HCT116 (cell line): Measurements from ENCODE around the gene VPS37D. TPM values are rescaled to one million over a fixed set of nuclear protein-coding genes. Genes with fewer than 3 reads are reported as not detected.

Experiments
- ATAC-seq: fragments of 200-7000 bp; cut with Tn5 transposase; 2 replicates; pipeline ENCODE4 v1.9.1; 2020; ENCODE audit warnings: mild to moderate bottlenecking, moderate library complexity
- BruUV-seq: library from RNA; stranded (reverse); fragments of 400-500 nt; replicated peaks from 2 replicates; lab custom pipeline; 2021; lab: Mats Ljungman, UMichigan
- CTCF ChIA-PET: fragments of 300-600 bp; sonication (Branson Sonifier 250); formaldehyde crosslinking; loops from one replicate; lab custom pipeline; 2021; ENCODE audit warnings: antibody characterized with exemption; lab: Charles Lee
- POLR2A ChIA-PET: fragments of 300-600, 350-600 bp; sonication (Branson Sonifier 250); formaldehyde crosslinking; loops from one replicate; lab custom pipeline; 2021; ENCODE audit warnings: antibody characterized with exemption; lab: Charles Lee
- RAD21 ChIA-PET, 2 experiments: fragments of 300-600 bp; sonication (Branson Sonifier 250); formaldehyde crosslinking; loops; one replicate each; lab custom pipeline; 2023; ENCODE audit warnings: low total read pairs in 2 of 2; ENCODE audit not compliant: uncharacterized antibody in 2 of 2, unreplicated experiment in 2 of 2, low non-redundant PET in 1 of 2; lab: Charles Lee
- DNase-seq: peaks from one replicate; pipeline ENCODE4 v3.0.0-alpha.2; 2010; ENCODE audit warnings: low read depth, low spot score
- H2AFZ ChIP-seq: fragments of 200-600 bp; shearing (Covaris generic), sonication (generic); 2 replicates; pipeline ENCODE4 v1.6.1; 2017; ENCODE audit warnings: low read depth, mixed run types, mixed read lengths, antibody characterized with exemption, low read length; ENCODE audit not compliant: poor library complexity, severe bottlenecking
- H3K27ac ChIP-seq: 2 replicates; pipeline ENCODE4 v1.5.1; 2012; ENCODE audit warnings: low read depth, low read length
- H3K27me3 ChIP-seq: fragments of 200-600 bp; sonication (generic); 2 replicates; pipeline ENCODE4 v1.6.1; 2016; ENCODE audit warnings: mixed run types, low read length, mixed read lengths; ENCODE audit not compliant: insufficient read depth
- H3K36me3 ChIP-seq, 2 experiments: fragments of 200-500 bp in 1 of 2; fragments of 200-600 bp in 1 of 2; sonication (Bioruptor generic) in 1 of 2; sonication (generic) in 1 of 2; 2 replicates each; pipeline versions ENCODE4 v1.5.1 to v1.6.1; 2014 to 2016; ENCODE audit warnings: low read length in 2 of 2, inconsistent platforms in 1 of 2, mixed read lengths in 1 of 2, mixed run types in 1 of 2; ENCODE audit not compliant: insufficient read depth in 2 of 2, control insufficient read depth in 1 of 2
- H3K4me1 ChIP-seq, 2 experiments: fragments of 200-600 bp in 1 of 2; sonication (generic) in 1 of 2; 2 replicates each; pipeline versions ENCODE4 v1.5.1 to v1.6.1; 2012 to 2017; ENCODE audit warnings: low read length in 2 of 2, inconsistent platforms in 1 of 2, mild to moderate bottlenecking in 1 of 2, mixed read lengths in 1 of 2, mixed run types in 1 of 2, moderate library complexity in 1 of 2; ENCODE audit not compliant: insufficient read depth in 2 of 2, control insufficient read depth in 1 of 2
- H3K4me2 ChIP-seq: fragments of 200-600 bp; sonication (generic); 2 replicates; pipeline ENCODE4 v1.6.1; 2017; ENCODE audit warnings: mixed run types, low read length, mixed read lengths
- H3K4me3 ChIP-seq, 2 experiments: fragments of 200-600 bp in 1 of 2; sonication (generic) in 1 of 2; replicated peaks in 1 of 2; 2 replicates each; pipeline ENCODE4 v1.5.1; 2011 to 2016; ENCODE audit warnings: low read length in 2 of 2, control low read depth in 1 of 2, low read depth in 1 of 2, mild to moderate bottlenecking in 1 of 2, mixed read lengths in 1 of 2, mixed run types in 1 of 2
- H3K79me2 ChIP-seq: fragments of 200-600 bp; sonication (generic); 2 replicates; pipeline ENCODE4 v1.6.1; 2017; ENCODE audit warnings: mild to moderate bottlenecking, mixed run types, low read length, moderate library complexity, mixed read lengths; ENCODE audit not compliant: insufficient read depth
- H3K9ac ChIP-seq: fragments of 200-600 bp; sonication (generic); 2 replicates; pipeline ENCODE4 v1.6.1; 2016; ENCODE audit warnings: low read length, mixed read lengths
- H3K9me2 ChIP-seq: fragments of 200-600 bp; sonication (generic), shearing (Covaris generic); 2 replicates; pipeline ENCODE4 v1.6.1; 2017; ENCODE audit warnings: mixed run types, mild to moderate bottlenecking, moderate library complexity; ENCODE audit not compliant: insufficient read depth
- H3K9me3 ChIP-seq, 2 experiments: fragments of 200-500 bp in 1 of 2; fragments of 200-600 bp in 1 of 2; sonication (Bioruptor generic) in 1 of 2; sonication (generic) in 1 of 2; 2 replicates each; pipeline ENCODE4 v1.6.1; 2014 to 2017; ENCODE audit warnings: low read length in 2 of 2, mixed read lengths in 2 of 2, inconsistent platforms in 1 of 2, low read depth in 1 of 2, mild to moderate bottlenecking in 1 of 2, mixed run types in 1 of 2, moderate library complexity in 1 of 2; ENCODE audit not compliant: control insufficient read depth in 1 of 2, insufficient read depth in 1 of 2
- H4K20me1 ChIP-seq: fragments of 200-600 bp; sonication (generic), shearing (Covaris generic); 2 replicates; pipeline ENCODE4 v1.6.1; 2017; ENCODE audit warnings: mixed run types, mild to moderate bottlenecking, moderate library complexity; ENCODE audit not compliant: insufficient read depth
- CTCF ChIP-seq, 3 experiments: fragments of 200-600 bp in 1 of 3; sonication (generic) in 1 of 3; IDR thresholded peaks in 2 of 3; conservative IDR thresholded peaks in 1 of 3; 2 replicates each; pipeline ENCODE4 v1.5.1; 2012 to 2017; ENCODE audit warnings: low read depth in 2 of 3, low read length in 2 of 3, antibody characterized with exemption in 1 of 3, borderline replicate concordance in 1 of 3, control low read depth in 1 of 3, mild to moderate bottlenecking in 1 of 3, mixed read lengths in 1 of 3, mixed run types in 1 of 3, moderate library complexity in 1 of 3; ENCODE audit not compliant: insufficient read depth in 1 of 3
- EZH2phosphoT487 ChIP-seq: fragments of 200-600 bp; IDR thresholded peaks from 2 replicates; pipeline ENCODE4 v1.6.1; 2018; ENCODE audit warnings: antibody characterized with exemption, borderline replicate concordance
- JUND ChIP-seq: IDR thresholded peaks from 2 replicates; pipeline ENCODE4 v1.6.1; 2012
- MAX ChIP-seq: IDR thresholded peaks from 2 replicates; pipeline ENCODE4 v1.6.1; 2012
- POLR2A ChIP-seq: IDR thresholded peaks from 2 replicates; pipeline ENCODE4 v1.7.0; 2011; ENCODE audit warnings: borderline replicate concordance; ENCODE audit not compliant: insufficient read depth, insufficient read length; ENCODE audit errors: extremely low read depth
- REST ChIP-seq: IDR thresholded peaks from 2 replicates; pipeline ENCODE4 v1.6.1; 2012; ENCODE audit warnings: low read depth
- SRF ChIP-seq: IDR thresholded peaks from 2 replicates; pipeline ENCODE4 v1.6.1; 2012; ENCODE audit warnings: low read depth
- TCF7L2 ChIP-seq: IDR thresholded peaks from 2 replicates; pipeline ENCODE4 v1.7.0; 2011; ENCODE audit warnings: borderline replicate concordance, inconsistent platforms; ENCODE audit not compliant: insufficient read depth, insufficient read length; ENCODE audit errors: extremely low read depth
- ZFX ChIP-seq: fragments of 450-650 bp; IDR thresholded peaks from 2 replicates; pipeline ENCODE4 v1.6.1; 2017
- ZNF274 ChIP-seq: fragments of 200-500 bp; sonication (Bioruptor generic); IDR thresholded peaks from 2 replicates; pipeline ENCODE4 v1.6.1; 2014; ENCODE audit warnings: mild to moderate bottlenecking, low read depth, low read length, inconsistent platforms
- intact Hi-C: fragments of 100-400 bp; cut with micrococcal nuclease; formaldehyde crosslinking; loops from 2 replicates; pipeline ENCODE4 v1.10.0; 2022
- total RNA-seq: library from RNA; stranded (reverse); gene quantifications from one replicate; pipeline ENCODE4 v1.2.1, GENCODE V29; 2021; ENCODE audit not compliant: unreplicated experiment
- TF ChIP-seq, protein P1 (sequence below): IDR thresholded peaks from 2 replicates; pipeline ENCODE4 v1.6.1; 2012

VPS37D gene
- total RNA-seq, 1 experiment from 2014 or later = 9.5 TPM

- Histone ChIP-seq H4K20me1 (no peaks in the 10 kb centered on the region), H3K9me2 (no peaks in the 10 kb centered on the region), H3K79me2 (no peaks in the 10 kb centered on the region), H3K4me1 (peaks cover 13 to 34% of the 10 kb centered on the region in 2 experiments), H3K9ac (no peak overlapping the region), H3K27me3 (no peaks in the 10 kb centered on the region), H3K27ac (no peak overlapping the region), H3K4me3 (no peak overlapping the region), H2AFZ (no peak overlapping the region), H3K9me3 (no peaks in the 10 kb centered on the region), H3K4me2 (no peak overlapping the region), H3K36me3 (no peaks in the 10 kb centered on the region)
- intact Hi-C loops = no loop called here
- ChIA-PET CTCF (no interaction called here), POLR2A (interaction anchor here (0.6 to 2.7 kb wide), 2 partner anchors 8 to 13 kb away, joined by 4 to 8 read pairs; no protein-coding TSS in a partner anchor), RAD21 (no interaction called here)
- no TSS peak for BruUV-seq
- TF ChIP-seq CTCF (IDR thresholded peaks at IDR 0.05 in 2 of 3, conservative IDR thresholded peaks at IDR 0.05 in 1 of 3; ENCODE audit: borderline replicate concordance in 1 of 3, insufficient read depth in 1 of 3, low read depth in 2 of 3, low read length in 2 of 3) (no peak), POLR2A (no peak), EZH2phosphoT487 (no peak), ZFX (no peak), SRF (no peak), JUND (no peak), TCF7L2 (no peak), ZNF274 (no peak), REST (no peak), MAX (no peak)
- TF ChIP-seq, protein P1, sequence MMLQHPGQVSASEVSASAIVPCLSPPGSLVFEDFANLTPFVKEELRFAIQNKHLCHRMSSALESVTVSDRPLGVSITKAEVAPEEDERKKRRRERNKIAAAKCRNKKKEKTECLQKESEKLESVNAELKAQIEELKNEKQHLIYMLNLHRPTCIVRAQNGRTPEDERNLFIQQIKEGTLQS = no peak
- DNase-seq = no peak
- ATAC-seq = no peak
These were observed 22.8 kb upstream of the VPS37D start for GRCh38 chr7:73644688-73645286.
